Left renal cortex interstitium (tissue), 4 donors: Measurements from ENCODE around the gene PAWR. TPM values are rescaled to one million over a fixed set of nuclear protein-coding genes. Genes with fewer than 3 reads are reported as not detected.

Experiments
- DNase-seq, 4 donors: peaks; one replicate each; pipeline ENCODE4 v3.0.0-alpha.2; 2013; ENCODE audit warnings: low read depth in 4 of 4, low spot score in 2 of 4, missing footprints in 1 of 4
- polyA plus RNA-seq, 4 donors: library from polyadenylated mRNA; unstranded; fragments of 120-200 nt; gene quantifications; one replicate each; pipeline ENCODE4 v1.2.1, GENCODE V29; 2013; ENCODE audit not compliant: insufficient read length in 4 of 4

Gene PAWR, protein sequence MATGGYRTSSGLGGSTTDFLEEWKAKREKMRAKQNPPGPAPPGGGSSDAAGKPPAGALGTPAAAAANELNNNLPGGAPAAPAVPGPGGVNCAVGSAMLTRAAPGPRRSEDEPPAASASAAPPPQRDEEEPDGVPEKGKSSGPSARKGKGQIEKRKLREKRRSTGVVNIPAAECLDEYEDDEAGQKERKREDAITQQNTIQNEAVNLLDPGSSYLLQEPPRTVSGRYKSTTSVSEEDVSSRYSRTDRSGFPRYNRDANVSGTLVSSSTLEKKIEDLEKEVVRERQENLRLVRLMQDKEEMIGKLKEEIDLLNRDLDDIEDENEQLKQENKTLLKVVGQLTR
- 100 to 1,000 TPM in 2 of 4 donors, 10 to 100 TPM in 2; 59.8 to 142 (median 92.1) TPM for polyA plus RNA-seq

DNA sequence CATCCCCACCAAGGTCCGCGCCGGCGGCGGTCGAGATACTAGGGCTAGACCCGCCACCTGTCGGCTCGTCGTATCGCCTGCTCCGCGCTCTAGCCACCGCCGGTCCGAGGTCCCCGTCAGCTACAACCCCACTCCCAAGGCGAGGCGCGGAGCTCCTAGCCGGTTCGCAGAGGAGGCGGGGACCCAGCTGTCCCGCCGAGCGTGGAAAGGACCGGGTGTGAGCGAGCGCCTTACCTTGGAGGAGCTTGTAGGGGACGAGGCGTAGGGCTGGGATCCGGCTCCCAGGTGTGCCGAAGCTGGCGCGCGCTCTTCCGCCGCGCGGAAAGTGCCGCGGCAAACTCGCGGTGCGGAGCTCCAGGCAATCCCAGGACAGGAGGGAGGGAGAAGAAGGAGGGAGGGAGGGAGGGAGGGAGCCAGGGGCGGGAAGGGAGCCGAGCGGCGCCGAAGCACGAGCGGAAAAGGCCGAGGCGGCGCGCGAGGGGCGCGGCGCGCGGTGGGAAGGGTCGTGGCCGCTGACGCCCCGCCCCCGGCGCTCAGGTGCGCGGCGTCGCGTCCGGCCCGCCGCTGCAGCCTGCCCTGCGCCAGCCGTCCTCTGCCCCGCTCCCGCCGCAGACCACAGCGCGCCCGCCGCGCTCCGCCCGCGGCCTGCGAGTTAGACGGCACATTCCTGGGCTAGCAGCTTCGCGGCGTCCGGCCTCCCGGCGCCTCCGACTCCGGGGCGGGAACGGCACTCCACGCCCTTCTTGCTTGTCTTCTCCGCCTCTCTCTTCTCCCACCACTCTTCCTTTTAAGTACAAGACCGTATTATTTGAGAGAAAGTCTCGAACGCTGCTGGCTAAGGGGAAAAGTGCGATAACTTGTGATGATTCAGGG is at the start of gene PAWR:
Gene PAWR, minus strand, starts transcription at position 327 of the 873 bp plus-strand sequence. CDS start 720 bp downstream, outside the sequence.
- peak in 3 of 4 donors; percentile 69 to 79 (median 79) for DNase-seq

DNA sequence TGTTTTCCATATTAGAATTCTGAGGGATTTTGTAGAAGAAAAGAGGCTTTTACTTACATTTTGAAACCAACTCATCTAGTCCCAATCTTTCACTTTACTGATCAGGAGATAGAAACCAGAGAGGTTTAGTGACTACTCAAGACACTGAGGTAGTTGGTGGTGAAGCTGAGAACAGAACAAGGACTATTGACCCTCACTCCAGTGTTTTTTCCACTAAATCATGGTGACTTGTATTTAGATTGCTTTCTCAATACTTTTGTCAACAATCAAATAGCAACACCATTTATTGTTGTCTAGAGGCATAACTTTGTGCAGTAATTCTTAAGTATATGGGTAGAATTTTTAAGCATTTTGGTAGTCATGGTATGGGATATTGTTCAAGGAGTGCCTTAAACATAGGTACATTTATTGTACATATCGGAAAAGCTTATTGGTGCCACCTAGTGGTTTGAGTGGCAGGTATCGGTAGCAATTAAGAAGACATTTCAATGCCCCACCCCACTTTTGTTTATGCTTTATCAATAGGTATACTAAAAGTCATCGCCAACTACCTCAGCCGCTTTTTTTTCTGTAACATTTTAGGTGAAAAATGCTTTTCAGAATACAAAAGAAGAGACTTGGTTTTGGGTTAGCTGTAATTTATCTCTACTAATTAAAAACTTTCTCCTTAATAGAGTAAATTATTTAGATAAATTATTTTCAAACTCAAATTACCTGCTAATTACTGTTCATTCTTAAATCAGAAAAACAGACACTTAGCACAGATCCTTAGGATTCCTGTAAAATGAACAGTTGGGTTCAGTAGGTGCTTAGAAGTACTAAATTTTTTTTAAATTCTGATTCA is 47.3 kb upstream of the PAWR start:
- DNase-seq = peak in 3 of 4 donors; percentile 5 to 31 (median 23)

DNA sequence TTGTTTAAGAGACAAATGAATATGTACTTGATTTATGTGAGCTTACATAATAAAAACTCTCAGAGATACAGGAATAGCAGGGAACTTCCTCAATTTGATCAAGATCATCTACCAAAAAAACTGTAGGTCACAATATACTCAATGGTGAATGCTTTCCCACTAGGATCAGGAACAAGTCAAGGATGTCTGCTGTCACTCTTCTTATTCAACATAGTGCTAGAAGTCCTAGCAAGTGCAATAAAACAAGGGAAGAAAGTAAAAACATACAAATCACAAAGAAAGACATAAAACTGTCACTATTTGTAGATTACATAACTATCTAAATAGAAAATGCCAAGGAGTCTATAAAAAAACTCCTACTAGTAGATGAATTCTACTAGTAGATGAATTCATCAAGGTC is 41.9 kb upstream of the PAWR start:
- DNase-seq = no peak

DNA sequence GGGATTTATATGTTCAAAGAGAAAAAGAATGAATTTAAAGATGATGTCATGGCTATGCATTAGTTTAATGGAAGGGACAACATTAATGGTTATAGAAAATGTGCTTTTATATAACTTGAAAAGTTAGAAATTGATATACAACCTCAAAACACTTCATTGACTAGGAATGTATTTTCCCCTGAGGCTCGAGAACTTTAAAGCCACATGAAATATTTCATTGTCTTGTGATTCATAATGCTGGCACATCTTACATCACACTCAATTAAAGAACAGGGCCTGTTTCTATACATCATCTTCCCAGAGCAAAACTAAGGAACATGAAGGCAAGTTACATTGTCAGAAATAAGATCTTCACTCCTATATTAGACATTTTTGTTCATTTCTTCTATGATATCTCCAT is 35.2 kb upstream of the PAWR start:
- DNase-seq = no peak

DNA sequence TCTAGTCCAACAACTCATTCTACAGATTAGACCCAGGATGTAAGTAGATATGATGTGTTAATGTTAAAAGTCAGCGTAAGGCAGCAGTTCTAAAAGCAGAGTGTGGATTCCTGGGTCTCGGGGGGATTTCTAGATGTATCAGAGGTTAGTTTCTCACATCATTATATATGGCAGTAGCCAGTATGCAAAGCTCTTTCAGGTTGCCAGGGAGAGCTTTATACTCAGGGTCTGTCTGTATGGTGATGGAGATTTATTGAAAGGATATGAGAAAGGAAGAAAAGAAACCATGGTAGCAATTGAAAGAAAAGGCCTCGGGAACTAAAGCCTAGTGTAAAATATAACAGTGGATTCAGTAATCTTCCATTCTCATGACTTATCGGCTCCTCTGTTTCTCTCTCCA is 26.2 kb upstream of the PAWR start:
- DNase-seq = no peak

DNA sequence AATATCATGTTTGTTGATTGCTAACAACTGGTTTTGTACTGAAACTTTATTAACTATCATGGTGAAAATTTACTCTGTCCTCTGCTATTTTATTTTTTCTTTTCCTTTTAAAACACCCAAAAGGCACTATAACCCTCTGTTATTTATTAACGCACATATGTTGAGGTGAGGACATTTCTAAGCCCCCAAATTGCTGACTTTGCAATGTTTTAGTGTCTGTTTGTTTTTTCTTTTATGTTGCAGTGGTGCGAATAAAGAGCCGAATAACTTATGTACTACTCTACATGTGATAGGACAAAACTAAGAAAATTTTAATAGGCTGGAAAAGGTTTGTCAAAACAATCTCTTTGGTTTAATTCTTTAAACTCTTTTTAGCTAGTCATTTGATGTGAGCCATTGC is 24.5 kb upstream of the PAWR start:
- DNase-seq = no peak

DNA sequence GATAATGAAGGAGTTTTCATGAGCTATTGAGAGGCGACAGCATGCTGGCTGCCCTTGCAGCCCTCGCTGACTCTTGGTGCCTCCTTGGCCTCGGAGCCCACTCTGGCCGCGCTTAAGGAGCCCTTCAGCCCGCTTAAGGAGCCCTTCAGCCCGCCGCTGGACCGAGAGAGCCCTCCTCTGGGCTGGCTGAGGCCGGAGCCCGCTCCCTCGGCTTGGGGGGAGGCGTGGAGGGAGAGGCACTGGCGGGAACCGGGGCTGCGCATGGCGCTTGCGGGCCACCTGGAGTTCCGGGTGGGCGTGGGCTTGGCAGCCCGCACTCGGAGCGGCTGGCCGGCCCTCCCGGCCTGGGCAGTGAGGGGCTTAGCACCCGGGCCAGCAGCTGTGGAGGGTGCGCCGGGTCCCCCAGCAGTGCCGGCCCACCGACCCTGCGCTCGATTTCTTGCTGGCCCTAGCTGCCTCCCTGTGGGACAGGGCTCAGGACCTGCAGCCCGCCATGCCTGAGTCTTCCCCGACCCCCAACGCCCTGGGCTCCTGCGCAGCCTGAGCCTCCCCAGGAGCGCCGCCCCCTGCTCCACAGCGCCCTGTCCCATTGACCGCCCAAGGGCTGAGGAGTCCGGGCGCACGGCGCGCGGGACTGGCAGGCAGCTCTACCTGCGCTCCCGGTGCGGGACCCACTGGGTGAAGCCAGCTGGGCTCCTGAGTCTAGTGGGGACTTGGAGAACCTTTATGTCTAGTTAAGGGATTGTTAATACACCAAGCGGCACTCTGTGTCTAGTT is 20.1 kb upstream of the PAWR start:
- no peak for DNase-seq

DNA sequence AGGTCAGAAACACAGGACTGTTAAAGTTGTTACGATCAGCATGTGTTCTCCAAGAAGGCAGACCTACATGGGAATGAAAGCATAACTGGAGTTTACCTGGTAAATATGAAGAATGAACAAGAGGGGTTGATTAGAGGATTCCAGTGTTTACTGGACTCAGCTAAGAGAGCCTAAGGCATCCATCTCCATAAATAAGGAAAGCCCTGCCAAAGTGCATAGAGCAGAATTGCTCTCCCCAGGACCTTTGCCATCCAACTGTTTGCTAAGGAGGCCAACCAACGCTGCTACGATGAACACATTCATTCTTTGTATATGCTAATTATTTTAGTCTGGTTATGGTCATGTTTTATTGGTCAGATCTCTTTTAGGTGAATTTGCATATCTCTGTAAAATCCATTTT is 17.1 kb upstream of the PAWR start:
- no peak for DNase-seq

DNA sequence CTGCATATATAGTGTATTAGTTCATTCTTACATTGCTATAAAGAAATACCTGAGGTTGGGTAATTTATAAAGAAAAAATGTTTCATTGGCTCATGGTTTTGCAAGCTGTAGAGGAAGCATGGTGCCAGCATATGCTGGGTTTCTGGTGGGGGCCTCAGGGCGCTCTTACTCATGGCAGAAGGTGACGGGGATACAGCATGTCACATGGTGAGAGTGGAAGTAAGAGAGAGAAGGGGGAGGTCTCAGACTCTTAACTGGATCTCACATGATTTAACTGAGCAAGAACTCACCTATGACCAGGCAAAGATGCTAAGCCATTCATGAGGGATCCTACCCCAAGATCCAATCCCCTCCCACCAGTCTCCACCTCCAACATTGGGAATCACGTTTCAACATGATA is 15.9 kb upstream of the PAWR start:
- DNase-seq = no peak

DNA sequence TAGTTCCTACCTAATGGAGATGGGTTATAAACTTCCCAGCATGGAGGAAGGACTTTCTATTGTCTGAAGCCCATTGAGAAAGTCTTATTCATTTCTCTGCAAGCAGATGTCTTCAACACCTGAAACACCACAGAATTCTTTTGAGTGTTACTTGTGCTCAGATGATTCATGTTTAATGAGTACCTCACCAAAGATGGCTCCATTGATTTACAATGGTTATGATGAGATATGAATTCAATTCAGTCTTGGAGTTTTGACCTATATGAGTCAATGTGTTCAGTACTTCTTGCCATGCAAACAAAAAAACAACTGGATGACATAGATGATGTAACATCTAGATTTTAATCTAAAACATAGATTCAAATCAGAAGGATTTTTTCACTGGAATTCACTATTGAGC is 15.4 kb upstream of the PAWR start:
- DNase-seq = no peak

DNA sequence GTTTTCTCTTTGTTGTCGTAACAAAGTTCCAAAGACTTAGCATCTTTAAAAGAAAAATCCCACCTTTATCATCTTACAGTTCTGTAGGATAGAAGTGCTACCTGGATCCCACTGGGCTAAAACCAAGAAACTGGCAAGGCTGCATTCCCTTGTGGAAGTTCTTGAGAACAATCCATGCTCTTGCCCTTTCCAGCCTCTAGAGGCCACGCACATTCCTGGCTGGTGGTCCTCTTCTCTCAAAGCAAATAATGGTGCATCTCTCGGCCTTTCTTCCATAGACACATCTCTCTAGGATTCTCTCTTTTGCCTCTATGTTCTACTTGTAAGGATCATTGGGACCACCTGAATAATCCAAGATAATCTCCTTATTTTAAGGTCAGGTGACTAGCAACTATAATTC is 8.2 kb upstream of the PAWR start:
- no peak for DNase-seq

DNA sequence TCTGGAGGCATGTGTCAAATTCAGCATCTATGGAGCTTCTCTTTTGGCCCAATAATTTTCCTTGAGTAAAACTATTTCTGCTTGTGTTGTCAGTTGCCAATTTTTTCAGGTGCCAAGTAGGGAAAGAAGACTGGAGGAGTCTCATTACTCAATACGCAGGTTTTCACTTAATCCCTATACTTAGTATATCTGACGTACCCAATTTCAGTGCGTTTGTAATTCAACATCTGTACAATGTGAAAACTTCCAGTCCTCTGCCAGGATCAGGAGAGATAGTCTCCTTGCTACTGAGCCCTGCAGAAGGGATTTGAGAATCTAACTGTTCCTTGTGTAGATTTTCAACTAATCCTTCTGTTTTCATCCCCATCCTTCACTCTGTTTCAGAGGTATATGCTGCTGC is 5.7 kb upstream of the PAWR start:
- no peak for DNase-seq

DNA sequence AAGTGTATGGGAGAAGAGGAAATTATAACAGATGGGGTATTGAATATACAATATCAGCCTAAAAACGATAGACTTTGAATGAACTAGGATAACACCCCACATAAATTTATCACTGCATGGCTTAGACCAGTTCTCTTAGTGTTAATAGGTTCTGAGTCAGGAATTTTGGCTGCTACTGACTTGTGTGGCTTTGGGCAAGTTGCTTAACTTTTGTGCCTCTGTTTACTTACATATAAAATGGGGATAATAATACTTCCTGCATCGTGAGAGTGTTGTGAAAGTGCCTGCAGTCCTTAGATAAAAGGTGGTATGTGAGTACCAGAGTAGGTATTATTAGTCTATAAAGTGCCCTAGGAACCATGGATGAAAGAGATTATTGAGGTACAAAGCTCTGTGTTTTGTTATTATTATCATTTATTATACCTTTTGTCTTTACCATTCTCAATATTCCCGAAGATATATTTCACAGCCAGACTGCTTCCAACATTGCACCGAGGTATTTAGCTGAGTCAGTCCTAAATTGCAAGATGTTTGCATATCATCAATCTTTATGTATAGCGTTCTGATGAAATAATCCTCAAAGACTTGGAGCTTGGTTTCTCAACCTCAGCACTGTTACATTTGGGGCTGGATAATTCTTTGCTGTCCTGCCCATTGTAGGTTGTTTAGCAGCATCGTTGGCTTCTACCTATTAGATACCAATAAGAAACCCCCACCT is 2.3 kb upstream of the PAWR start:
- no peak for DNase-seq

DNA sequence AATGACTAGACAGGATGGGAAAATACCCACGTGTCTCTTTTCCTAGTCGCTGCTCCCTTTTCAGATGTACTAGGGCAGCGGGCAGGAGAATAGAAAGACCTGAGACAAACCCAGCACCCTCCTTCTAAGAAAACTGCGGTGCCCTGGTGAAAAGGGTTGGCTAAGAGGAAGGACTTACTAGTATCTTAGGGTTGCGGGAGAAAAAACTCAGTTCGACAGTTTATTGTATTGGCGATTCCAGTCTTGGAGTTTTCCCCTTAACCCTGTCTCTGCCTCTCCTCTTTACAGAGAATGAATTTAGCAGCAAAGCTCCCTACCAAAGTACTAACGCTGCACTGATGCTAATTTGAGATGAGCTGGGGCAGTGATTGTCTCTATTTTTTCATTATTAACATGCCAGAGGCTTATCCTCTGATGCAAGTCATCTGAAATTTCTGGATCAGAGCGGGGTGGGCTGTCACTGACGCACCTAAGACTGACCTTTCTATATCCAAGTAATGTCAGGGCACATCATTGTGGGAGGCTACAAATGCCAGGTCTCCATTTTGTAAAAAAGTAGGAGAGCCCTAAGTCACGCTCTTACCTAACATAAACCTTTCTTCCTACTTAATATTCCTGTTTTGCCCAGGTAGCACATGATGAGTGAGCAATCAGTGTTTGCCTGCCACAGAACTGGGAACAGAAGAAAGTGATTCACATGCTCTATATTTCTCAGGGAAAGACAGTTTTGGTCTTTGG is 916 bp upstream of the PAWR start:
- no peak for DNase-seq

DNA sequence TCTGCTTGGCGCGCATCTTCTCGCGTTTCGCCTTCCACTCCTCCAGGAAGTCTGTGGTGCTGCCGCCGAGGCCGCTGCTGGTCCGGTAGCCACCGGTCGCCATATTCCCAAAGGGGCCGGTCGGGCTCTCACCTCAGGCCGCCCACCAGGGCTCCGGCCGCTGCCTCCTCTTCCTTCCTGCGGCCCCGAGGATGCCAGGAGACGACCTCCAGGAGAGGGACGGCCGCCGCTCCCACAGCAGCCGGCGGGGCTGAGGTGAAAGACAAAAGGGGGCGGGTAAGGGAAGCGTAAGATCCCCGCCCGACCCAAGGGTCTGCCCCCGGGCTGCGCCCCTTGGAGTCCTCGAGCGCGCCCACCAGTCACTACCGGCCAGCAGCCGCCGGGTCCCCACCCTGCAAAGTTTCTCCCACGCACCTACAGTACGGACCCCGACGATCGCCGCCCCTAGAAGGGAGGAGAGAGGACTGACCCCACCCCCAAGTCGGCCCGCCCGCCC is 574 bp downstream of the PAWR start:
- peak in 1 of 4 donors; percentile 61 for DNase-seq

DNA sequence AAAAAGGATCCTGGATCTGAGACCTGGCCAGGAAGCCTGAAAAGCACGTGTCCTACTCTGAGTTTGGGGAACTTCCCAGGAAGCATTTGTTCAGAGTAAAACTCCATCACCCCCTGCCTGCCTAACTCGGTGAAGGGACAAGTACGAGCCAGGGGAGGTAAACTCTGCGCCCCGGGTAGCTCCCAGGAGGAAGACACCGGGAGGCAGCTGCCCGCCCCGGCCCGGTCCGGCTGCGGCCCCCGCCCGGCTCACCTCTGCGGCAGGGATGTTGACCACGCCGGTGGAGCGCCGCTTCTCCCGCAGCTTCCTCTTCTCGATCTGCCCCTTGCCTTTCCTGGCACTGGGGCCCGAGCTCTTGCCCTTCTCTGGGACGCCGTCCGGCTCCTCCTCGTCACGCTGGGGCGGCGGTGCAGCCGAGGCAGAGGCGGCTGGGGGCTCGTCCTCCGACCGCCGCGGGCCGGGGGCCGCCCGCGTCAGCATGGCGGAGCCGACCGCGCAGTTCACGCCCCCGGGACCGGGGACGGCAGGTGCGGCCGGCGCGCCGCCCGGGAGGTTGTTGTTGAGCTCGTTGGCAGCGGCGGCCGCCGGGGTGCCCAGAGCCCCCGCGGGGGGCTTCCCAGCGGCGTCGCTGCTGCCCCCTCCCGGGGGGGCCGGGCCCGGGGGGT is 1.2 kb downstream of the PAWR start:
- DNase-seq = no peak

DNA sequence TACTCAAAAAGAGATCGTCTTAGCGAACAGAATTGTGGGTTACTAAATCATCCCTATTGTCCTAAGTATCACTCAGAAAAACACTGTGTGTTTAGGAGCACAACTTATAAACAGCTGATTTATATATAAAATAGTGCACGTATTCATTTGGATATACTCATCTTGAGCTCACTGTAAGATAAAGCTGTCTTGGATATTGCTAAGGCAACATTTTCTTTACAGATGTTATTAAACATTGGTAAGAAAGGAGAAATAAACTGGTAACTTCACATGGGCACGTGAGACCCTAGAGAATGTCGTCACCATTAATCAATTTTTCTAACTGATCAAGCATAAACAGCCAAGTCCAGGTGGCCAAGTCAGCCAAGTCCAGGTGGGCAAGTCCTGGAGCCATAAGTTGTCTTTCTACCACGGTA is 1.7 kb downstream of the PAWR start:
- DNase-seq = no peak
